Fibroblast of villous mesenchyme (primary cell): ENCODE data around the gene DPPA2. TPM values are rescaled to one million over a fixed set of nuclear protein-coding genes. Genes with fewer than 3 reads are reported as not detected.

Source experiments
- DNase-seq: peaks from one replicate; pipeline ENCODE4 v3.0.0-alpha.2; 2010; ENCODE audit warnings: low read depth
- H3K4me3 ChIP-seq: 2 replicates; pipeline ENCODE4 v1.5.1; 2011; ENCODE audit warnings: low read depth, mild to moderate bottlenecking, low read length
- total RNA-seq: library from RNA; depleted of rRNA; stranded (reverse); fragments of >200 nt; gene quantifications from 2 replicates; pipeline ENCODE4 v1.2.3, GENCODE V29; 2012
- TF ChIP-seq, protein P1 (sequence below): IDR thresholded peaks from 2 replicates; pipeline ENCODE4 v1.5.1; 2012; ENCODE audit warnings: low read depth, mild to moderate bottlenecking, low read length; ENCODE audit not compliant: insufficient read depth

The DPPA2 gene
- total RNA-seq, 1 donor: not detected

DNA sequence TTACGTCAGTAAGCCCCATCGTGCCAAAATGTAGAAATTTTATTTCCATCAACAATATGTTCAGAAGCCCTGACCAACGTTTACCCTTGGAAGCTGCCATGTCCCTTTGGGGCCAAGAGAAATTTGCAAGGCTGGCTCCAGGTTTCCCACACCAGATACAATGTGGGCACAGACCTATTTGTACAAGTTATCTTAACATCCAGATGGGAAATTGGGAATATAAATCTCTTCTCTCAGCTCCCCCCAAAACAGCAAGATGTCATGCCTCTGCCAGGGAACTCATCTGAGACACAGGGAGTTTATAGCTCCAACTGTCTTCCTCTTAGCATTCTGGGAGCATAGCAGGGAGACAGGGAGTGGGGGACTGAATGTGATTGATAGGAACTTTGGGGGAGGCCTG lies 9.3 kb upstream of the DPPA2 start:
- no peak for DNase-seq
- TF ChIP-seq, protein P1, sequence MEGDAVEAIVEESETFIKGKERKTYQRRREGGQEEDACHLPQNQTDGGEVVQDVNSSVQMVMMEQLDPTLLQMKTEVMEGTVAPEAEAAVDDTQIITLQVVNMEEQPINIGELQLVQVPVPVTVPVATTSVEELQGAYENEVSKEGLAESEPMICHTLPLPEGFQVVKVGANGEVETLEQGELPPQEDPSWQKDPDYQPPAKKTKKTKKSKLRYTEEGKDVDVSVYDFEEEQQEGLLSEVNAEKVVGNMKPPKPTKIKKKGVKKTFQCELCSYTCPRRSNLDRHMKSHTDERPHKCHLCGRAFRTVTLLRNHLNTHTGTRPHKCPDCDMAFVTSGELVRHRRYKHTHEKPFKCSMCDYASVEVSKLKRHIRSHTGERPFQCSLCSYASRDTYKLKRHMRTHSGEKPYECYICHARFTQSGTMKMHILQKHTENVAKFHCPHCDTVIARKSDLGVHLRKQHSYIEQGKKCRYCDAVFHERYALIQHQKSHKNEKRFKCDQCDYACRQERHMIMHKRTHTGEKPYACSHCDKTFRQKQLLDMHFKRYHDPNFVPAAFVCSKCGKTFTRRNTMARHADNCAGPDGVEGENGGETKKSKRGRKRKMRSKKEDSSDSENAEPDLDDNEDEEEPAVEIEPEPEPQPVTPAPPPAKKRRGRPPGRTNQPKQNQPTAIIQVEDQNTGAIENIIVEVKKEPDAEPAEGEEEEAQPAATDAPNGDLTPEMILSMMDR: no peak
- no peak overlapping the region for H3K4me3 ChIP-seq

DNA sequence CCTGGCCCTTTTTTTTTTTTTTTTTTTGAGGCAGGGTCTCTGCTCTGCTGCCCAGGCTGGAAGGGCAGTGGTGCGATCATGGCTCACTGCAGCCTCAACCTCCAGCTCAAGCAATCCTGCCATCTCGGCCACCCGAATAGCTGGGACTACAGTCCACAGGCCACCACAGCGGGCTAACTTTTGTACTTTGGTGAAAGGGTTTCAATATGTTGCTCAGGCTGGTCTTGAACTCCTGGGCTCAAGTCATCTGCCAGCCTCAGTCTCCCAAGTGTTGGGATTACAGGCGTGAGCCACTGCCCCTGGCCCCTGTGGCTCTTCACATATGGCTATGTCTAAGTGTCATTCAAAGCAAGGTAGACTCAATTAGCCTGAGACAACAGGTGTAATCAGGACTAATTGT lies 8.8 kb upstream of the DPPA2 start:
- TF ChIP-seq, protein P1: no peak
- H3K4me3 ChIP-seq: no peak overlapping the region
- DNase-seq: no peak

DNA sequence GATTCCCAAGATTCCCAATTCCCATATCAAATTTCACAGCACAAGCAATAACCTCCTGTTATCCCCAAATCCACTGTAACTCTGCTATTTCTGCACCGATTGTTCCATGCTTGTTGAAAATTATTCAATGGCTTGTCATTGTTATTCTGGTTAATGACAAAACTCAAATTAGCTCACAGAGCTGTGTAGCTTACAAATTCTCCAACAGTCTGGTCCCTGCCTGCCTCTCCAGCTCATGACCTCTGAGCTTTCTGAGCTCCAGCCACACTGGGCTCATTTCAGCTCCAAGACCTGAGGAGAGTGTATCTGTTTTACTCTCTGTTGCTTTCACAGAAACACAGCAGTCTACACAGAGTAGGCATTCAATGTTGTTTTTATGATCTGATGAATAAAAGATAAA lies 3.3 kb downstream of the DPPA2 start:
- TF ChIP-seq, protein P1: no peak
- DNase-seq: no peak
- no peak overlapping the region for H3K4me3 ChIP-seq

DNA sequence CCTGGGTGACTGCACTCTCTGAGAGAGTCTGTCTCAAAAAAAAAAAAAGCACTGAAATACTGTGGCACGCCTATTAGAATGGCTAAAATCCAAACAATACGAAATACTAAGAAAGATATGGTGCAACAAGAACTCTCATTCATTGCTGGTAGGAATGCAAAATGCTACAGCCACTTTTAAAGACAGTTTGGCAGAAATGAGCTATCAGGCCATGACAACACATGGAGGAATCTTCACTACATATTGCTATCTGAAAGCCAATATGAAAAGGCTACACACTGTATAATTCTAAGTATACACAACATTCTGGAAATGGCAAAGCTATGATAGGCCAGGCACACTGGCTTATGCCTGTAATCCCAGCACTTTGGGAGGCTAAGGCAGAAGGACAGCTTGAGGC lies 18.8 kb downstream of the DPPA2 start:
- DNase-seq: no peak

DNA sequence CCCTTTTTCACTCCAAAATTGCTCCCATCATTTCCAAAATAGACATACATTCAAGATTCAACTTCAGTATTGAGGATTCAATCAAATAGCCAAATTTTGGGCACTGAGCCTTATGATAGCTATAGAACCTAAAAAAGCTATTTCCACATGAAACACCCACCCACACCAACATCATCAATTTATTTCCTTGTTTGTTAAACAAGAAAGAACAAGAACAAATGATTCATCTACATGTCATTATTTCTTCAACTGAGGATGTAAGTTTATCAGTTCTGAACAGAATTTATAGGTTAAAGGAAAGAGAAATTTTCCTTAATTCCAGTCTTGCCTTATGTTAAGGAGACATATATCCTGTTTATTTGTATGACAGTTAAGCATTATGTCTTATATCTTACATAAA lies 32.2 kb downstream of the DPPA2 start:
- DNase-seq: no peak
- H3K4me3 ChIP-seq: no peak overlapping the region
- TF ChIP-seq, protein P1: no peak

More for the DNA sequence above, 18.8 kb downstream of the DPPA2 start:
- no peak overlapping the region for H3K4me3 ChIP-seq
- TF ChIP-seq, protein P1: no peak

DNA sequence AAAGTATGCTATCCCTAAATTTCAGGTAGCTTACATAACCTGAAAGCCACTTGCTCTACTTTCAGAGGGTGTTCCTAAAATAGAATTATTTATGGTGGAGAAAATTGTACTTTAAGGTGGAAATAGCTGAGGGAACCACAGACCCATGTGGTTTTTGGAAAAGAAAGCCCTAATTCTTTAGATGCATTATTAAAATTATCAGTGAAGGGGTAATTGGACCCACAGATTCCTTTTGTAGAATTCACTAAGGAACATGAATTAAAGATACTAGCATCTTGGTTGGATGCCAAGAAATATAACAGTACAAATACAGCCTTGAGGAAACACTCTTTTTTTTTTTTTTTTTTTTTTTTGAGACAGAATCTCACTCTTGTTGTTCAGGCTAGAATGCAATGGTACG lies 37.8 kb downstream of the DPPA2 start:
- H3K4me3 ChIP-seq: no peak overlapping the region
- TF ChIP-seq, protein P1: no peak
- DNase-seq: no peak

DNA sequence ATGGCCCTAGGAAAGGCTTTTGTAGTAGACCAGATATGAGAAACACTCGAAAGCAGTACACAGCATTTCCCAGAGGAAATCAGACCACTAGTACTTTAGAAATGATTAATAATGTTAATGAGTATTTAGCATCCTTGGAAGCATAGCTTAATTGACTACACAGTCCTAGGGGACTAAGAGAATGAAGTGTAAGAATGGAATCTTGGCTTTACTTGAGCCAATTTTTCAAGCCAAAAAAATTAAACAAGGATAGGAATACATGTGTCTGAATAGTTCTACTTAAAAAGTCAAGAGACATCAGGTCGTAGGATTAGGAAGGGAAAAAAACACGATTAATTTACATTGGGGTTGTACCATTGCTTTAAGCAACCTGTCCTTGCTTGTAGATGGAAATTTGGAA lies 38.2 kb downstream of the DPPA2 start:
- DNase-seq: no peak
- TF ChIP-seq, protein P1: no peak
- H3K4me3 ChIP-seq: no peak overlapping the region
